Measurements from ENCODE around the gene TRAPPC4.
"Not testable (repeated sequence)": the region's sequence is repeated elsewhere in the genome, so short reads cannot be mapped to it uniquely, and the experiment has no call there.

Gene TRAPPC4, protein sequence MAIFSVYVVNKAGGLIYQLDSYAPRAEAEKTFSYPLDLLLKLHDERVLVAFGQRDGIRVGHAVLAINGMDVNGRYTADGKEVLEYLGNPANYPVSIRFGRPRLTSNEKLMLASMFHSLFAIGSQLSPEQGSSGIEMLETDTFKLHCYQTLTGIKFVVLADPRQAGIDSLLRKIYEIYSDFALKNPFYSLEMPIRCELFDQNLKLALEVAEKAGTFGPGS

DNA sequence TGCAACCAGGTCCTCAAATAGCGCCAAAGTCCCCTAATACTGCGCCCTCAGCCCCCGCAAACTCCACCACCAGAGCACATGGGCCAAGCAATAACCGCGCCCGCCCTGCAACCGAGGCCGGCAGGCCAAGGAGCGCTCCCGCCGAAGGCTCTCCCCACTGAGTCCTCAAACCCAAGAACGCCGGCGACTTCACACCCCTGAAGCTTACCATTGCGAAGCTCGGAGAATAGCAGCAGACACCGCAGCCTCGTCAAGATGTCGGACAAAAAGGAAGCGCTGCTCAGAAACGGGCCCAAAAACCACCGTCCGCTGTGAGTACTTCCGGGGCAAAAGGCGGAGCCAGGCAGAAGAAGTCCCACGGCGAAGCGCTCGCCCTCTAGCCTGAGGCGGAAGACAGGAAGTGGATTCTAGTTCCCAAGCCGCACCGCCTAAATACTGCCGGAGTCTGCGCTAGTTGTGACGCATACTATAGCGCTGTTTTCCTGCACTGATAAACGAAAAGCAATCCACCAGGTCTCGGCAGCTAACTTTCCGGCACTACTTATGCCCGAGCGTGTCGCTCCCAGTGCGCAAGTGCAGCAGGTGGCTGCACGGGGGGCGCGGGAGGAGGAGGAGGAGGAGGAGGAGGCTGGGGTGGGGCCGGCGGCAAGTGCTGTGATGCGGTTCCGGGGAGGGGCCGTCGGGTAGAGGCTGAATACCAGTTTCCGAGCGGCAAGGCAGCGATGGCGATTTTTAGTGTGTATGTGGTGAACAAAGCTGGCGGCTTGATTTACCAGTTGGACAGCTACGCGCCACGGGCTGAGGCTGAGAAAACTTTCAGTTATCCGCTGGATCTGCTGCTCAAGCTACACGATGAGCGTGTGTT, at the start of gene TRAPPC4, which contains the start of gene RPS25:
Gene TRAPPC4, plus strand, starts transcription at position 693 of the 865 bp plus-strand sequence. Its CDS starts 30 bp downstream, at position 723.
Gene RPS25, minus strand, starts transcription at position 270 of the 865 bp plus-strand sequence. Its CDS starts 59 bp downstream, at position 211.
- peak; percentile 99 for DNase-seq

DNA sequence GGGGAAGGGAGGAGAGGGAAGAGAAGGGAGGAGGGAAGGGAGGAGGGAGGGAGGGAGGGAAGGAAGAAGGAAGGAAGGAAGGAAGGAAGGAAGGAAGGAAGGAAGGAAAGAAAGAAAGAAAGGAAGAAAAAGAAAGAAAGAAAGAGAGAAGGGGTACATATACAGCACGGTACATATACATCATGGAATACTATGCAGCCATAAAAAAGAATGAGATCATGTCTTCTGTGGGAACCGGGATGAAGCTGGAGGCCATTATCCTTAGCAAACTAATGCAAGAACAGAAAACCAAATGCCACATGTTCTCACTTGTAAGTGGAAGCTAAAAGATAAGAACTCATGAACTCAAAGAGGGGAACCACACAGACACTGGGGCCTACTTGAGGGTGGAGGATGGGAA, 49.1 kb upstream of the TRAPPC4 start:
- not testable (repeated sequence) for DNase-seq

DNA sequence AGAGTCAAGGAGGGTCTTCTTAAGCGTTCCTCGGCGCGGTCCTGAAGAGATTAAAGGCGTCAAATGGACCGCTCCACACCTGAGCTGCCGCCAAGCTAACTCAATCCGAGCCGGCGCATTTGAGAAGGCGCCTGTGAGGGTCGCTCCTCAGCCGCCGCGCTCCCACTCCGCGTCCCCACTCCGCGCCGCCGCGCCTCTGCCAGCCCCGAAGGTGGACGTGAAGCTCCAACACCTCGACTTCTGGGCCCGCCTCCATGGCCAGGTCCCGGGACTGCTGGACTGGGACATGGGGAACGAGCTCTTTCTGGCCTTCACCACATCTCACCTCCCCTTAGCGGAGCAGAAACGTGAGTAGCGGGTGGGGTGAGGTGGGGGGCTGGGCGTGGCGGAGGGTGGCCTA, 46.9 kb upstream of the TRAPPC4 start, which contains the start of gene FOXR1:
Gene FOXR1, plus strand, starts transcription at position 116 of the 400 bp plus-strand sequence. Its CDS starts 171 bp downstream, at position 287.
- DNase-seq = no peak

DNA sequence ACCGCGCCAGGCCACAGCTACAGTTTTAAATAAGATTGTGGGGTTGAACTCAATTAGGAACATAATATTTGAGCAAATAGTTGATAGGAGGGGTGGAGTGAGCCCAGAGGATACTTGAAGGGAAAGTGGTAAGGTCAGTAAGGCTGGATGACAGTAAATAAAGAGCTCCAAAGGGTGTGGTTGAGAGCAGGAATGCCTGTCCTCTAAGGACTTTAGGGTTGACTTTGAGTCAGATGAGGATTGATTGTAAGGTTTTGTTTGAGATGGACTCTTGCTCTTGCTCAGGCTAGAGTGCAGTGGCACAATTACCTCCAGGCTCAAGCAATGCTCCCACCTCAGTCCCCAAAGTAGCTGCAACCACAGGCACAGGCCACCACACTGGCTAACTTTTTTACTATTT, 44.6 kb upstream of the TRAPPC4 start:
- no peak for DNase-seq

DNA sequence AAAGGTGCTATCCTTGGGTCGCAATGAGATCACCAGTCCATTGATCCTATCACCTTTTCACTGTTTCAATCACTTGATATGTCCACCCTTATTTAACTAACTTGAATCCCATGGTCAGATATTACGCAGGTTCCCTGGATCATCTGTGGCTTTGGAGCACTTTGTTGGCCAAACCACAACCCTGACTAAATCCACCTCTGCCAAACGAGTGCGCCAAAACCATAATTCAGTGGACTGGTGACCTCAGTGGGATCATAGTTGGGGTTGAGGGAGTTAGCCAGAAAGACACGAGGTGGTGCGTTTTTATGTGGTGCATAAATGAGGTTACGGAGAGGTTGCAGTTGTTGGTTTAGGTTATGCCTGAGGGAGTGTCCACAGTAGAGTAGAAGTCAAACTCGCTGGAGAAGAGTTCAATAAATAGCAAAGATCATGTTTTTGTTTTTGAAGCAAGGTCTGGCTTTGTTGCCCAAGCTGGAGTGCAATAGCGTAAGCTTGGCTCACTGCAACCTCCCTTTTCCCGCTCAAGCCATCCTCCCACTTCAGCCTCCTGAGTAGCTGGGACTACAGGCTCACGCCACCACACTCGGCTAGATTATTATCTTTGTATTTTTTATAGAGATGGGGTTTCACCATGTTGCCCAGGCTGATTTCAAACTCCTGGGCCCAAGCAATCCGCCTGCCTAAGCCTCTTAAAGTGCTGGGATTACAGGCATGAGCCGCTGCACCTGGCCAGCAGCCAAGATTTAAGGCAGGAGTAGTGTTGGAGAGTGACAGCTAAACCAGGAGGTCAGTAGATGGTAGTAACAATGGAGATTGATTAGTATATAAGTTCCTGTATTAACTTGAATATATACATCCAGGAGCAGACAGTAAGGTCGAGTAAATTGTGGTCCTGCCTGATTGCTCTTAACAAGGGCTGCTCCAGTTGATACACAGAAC, 42.5 kb upstream of the TRAPPC4 start:
- no peak for DNase-seq

DNA sequence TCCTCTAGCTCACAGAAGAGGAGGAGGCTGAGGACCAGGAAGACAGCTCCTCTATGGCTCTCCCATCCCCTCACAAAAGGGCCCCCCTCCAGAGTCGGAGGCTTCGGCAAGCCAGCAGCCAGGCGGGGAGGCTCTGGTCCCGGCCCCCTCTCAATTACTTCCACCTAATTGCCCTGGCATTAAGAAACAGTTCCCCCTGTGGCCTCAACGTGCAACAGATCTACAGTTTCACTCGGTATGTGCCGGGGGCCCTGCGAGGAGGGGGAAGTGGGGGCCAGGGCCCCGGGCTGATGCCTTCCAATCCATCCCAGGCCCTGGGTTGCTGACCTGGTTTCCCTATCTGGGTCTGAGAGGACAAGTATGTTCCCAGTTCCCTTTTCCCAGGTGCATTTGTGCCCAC, 39.1 kb upstream of the TRAPPC4 start:
- no peak for DNase-seq

DNA sequence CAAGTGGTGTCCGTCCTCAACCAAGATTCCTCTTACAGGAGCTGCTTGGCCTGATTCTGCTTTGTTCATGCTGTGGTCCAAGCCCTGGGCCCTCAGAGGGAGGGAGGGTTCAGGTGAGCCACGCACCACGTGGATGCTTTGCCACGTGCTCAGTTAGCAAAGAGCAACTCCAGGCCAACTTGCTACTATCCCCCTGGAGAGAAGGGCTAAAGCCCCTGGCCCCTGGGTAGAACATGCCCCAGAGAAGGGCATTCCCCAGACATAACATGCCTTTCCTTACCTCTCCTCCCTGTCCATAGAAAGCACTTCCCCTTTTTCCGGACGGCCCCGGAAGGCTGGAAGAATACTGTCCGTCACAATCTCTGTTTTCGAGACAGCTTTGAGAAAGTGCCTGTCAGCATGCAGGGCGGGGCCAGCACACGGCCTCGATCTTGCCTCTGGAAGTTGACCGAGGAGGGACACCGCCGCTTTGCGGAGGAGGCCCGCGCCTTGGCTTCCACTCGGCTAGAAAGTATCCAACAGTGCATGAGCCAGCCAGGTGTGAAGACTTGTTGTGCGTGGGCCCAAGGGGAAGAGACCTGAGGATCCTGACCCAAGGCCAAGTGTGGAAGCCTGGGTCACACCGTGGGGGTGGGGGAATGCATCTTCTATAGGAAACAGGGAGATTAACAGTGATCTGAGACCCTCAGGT, 38.2 kb upstream of the TRAPPC4 start:
- DNase-seq = peak; percentile 37

DNA sequence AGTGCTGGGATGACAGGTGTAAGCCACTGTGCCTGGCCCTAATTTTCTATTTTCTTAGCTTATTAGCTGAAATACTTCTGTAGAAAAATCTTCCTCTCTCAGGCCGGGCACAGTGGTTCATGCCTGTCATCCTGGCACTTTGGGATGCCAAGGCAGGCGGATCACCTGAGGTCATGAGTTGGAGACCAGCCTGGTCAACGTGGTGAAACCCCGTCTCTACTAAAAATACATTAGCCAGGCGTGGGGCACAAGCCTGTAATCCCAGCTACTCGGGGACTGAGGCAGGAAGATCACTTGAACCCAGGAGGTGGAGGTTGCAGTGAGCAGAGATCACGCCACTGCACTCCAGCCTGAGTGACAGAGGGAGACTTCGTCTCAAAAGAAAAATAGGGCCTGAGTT, 34.2 kb upstream of the TRAPPC4 start:
- not testable (repeated sequence) for DNase-seq

DNA sequence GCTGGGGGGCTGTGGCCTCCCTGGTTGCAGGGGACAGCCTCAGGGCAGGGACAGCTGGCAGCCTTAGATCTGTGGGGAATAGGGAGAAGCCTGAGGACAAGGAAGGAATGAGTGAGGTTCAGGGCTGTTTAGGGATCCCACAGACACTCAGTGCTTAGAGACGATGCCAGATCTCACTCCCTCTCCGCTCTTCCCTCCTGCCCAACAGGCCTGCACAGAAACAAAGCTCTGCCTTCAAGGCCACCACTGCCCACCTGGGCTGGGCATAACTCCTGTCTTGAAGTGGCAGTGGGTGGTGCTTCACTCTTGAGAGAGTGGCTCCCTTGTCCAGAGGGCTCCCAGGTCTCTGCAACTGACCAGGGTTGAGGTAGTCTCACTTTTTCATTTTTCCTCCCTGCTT, 33.7 kb upstream of the TRAPPC4 start:
- DNase-seq = no peak

DNA sequence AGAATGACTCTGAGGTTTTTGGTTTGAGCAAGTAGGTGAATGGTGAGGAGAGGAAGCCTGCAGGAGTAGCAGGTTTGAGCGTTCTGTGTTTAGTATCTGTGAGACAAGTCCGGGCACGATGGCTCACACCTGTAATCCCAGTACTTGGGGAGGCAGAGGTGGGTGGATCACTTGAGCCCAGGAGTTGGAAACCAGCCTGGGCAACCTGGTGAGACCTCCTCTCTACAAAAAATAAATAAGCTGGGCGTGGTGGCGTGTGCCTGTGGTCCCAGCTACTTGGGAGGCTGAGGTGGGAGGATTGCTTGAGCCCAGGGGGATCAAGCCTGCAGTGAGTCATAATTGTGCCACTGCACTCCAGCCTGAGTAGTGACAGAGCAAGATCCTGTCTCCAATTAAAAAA, 30.3 kb upstream of the TRAPPC4 start:
- no peak for DNase-seq

DNA sequence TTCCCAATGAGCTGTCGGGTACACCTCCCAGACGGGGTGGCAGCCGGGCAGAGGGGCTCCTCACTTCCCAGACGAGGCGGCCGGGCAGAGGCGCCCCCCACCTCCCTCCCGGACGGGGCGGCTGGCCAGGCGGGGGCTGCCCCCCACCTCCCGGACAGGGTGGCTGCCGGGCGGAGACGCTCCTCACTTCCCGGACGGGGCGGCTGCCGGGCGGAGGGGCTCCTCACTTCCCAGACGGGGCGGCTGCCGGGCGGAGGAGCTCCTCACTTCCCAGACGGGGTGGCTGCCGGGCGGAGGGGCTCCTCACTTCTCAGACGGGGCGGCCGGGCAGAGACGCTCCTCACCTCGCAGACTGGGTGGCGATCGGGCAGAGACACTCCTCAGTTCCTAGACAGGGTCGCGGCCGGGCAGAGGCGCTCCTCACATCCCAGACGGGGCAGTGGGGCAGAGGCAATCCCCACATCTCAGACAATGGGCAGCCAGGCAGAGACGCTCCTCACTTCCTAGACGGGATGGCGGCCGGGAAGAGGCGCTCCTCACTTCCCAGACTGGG, 27.0 kb upstream of the TRAPPC4 start:
- not testable (repeated sequence) for DNase-seq

DNA sequence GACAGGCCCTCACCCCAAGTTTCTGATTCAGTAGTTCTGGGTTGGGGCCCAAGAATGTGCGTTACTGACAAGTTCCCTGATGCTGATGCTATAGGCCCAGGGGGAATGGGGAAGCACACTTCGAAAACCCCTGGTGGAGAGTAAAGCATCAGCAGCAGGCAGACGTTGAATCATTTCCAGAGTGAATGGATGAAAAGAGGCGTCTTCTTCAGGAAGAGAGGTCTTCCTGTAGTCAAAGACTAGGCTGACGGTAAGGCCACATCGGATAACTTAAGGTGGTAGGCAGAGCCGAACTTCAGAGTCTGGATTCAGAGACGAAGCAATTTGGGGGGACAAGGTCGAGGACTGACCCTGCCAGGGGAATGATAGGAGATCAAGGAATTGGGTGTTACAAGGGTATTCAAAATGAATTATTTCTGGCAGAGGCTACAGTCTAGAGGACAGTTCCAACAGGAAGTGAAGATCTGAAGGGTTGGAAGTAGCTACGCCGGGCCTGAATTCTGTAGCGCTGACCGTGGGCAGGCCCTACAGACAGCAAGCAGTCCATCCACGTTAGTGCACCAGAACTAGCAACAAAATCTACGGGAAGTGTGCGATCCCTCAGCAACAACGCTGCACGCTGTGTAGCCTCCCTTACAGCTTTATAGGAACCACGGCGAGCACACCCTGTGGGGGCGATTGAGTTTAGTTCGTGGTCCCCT, 21.5 kb upstream of the TRAPPC4 start:
- DNase-seq = peak; percentile 78

DNA sequence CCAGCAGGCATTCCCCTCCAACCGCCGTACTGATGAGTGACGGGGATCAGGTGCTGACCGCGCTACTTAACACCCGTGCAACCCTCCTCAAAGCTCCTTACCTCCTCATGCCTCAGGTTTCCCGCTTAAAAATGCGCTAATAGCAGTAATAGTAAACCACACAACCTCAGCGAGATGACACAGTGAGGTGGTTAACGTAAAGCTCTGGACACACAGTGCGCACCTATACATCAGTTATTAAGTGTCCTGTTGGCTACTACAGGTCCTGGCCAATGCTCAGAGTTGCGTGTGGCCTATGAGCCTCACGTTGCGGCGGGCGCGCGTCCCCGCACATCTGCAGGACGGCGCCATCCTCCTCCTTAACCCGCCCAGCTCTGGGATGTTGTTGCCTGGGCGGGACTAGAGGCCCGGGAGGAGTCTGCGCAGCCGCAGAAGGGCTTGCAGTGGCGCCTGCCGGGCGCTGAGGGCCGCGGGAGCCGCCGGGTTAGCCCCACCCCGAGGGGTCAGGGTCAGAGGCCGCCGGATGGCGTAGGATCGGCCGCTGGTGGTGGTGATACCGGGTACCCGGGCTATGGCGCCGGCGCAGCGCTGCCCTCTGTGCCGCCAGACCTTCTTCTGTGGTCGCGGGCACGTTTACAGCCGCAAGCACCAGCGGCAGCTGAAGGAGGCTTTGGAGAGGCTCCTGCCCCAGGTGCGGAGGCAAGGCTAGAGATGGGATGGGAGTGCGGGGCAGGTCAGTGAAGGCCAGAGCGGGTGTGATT, 20.8 kb upstream of the TRAPPC4 start, which contains the start of gene CENATAC:
Gene CENATAC, plus strand, starts transcription at position 512 of the 761 bp plus-strand sequence. Its CDS starts 60 bp downstream, at position 572.
- peak; percentile 99 for DNase-seq

DNA sequence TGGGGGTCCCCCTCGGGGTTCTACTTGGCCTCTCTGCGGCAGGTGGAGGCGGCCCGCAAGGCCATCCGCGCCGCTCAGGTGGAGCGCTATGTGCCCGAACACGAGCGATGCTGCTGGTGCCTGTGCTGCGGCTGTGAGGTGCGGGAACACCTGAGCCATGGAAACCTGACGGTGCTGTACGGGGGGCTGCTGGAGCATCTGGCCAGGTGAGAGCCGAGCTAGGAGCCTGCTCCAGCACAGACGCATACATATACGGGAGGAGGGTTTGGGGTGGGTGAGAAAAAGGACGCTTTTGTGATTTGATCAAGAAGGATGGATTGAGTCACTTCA, 20.2 kb upstream of the TRAPPC4 start:
- DNase-seq = no peak

DNA sequence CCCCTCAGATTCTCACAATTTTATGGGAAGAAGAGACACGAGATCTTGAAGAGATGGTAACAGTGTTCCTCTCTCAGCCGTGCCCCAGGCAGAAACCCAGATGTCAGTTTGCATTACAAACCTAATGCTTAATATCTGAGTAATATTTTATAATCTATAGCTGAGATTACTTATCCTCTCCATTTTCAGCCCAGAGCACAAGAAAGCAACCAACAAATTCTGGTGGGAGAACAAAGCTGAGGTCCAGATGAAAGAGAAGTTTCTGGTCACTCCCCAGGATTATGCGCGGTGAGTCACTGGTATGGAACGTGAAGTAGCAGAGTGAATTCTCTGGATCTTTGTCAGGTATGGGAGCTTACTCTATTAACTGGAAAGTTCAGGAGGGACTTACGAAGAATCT, 19.7 kb upstream of the TRAPPC4 start:
- no peak for DNase-seq

DNA sequence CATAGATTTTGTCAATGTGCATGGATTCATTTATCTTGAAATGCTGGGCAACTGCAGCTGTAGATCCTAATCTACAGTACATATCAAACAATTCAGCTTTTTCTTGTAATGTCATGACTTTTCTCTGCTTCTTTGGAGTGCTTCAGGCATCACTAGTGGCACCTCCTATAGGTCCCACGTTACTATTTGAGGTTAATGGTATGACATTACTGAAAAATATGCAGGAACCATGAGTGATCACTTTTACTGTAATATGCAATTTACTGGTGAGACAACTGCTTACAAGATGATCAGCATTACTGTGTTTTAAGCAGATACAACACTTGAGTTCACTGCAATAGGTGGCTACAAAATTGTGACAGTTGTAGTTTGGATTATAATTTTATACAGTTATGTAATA, 17.7 kb upstream of the TRAPPC4 start:
- no peak for DNase-seq

DNA sequence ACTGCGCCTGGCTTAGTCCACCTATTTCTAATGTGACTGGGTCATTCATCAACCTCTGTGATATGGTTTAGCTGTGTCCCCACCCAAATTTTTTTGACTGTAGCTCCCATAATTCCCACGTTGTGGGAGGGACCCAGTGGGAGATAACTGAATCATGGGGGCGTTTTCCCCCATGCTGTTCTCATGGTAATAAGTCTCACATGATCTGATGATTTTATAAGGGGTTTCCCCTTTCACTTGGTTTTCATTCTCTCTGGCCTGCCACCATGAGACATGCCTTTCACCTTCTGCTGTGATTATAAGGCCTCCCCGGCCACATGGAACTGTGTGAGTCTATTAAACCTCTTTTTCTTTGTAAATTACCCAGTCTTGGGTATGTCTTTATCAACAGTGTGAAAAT, 11.9 kb upstream of the TRAPPC4 start:
- DNase-seq = no peak

DNA sequence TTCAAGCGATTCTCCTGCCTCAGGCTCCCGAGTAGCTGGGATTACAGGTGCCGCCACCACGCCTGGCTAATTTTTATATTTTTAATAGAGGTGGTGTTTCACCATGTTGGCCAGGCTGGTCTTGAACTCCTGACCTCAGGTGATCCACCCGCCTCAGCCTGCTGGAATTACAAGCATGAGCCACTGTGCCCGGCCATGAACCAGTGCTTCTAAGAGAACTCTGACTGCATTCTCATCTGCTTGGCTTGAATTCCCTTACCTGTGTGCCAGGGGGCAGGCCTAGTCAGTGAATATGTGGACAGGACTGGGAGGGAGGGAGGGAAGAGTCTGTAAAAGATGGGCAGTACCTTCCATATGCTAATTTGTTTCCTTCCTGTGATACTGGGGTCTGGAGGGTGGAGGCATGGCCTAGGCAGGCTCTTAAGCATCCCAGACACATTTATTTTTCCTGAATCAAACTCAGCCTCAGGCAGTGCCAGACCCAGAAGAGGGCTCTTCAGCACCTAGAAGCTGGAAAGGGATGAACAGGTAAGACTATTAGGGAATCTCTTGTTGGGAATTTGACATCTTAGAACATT, 7.0 kb upstream of the TRAPPC4 start:
- DNase-seq = no peak

DNA sequence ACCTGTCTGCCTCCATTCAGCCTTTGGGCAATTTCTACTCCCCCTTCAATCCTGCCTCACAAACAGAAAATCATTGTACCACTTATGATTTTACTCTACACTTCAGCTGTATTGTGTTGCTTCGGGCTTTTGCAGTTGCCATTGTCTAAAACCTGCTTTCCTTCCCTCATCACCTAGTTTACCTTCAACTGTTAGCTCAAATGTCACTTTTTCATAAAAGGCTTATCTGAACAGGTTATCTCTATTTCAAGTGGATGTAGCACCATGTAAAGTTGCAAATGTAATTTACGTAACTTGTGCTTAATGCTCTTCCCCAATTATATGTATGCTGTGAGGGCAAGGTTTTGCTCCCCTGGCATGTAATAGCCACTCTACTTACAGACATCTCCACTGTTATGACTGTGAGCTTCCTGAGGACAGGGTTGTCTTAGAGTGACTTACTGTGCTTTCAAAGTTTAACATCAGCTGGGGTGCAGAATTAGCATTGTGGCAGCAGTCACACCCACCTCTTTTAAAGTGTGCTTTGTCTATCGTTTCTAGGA, 5.9 kb upstream of the TRAPPC4 start:
- no peak for DNase-seq

Measured in OCI-M1 (cell line).